Measurements from ENCODE around the gene NKX2-2. TPM values are rescaled to one million over a fixed set of nuclear protein-coding genes. Genes with fewer than 3 reads are reported as not detected.

NKX2-2 gene
- not detected for total RNA-seq

DNA sequence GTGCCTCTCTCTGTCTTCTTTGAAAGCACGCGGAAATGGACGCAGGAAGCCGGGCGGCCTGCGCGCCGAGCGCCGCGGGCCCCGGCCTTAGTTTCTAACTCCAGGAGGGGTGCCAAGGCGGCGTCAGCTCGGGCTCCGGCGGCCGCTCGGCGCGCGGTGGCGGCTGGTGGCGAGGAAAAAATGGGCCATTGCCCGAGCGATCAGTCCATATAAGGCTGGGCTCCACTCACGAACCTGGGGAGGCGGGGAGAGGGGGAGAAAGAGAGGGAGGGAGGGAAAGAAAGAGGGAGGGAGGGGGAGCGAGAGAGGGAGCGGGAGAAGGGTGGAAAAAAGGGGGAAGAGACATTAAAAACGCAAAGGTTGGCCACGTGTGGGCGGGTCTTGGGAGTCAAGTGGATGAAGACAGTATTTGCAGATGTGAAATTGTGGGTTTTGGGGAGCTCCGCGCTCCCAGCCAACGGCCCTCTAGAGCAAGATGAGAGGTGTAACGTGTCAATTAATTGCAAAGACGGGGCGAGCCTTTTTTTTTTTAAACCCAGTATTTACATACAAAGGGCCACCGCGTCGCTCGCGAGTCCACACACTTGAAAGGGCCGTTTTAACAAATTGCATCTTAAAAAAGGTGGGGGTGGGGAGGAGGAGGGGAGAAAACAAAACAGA, at the start of gene NKX2-2:
Gene NKX2-2, minus strand, starts transcription at position 184 of the 660 bp plus-strand sequence. CDS start 395 bp downstream, outside the sequence.
- Mint-ChIP-seq H3K27ac (no peak within 1 kb of the TSS), H3K4me3 (peak within 1 kb of the TSS; percentile 54), H3K36me3 (ENCODE audit: low read depth) (peaks cover 4% of the 10 kb centered on the region), H3K27me3 (peaks cover 58% of the 10 kb centered on the region), H3K4me1 (no peaks in the 10 kb centered on the region), H3K9me3 (no peaks in the 10 kb centered on the region)
- no peak for ATAC-seq (replicated peaks)

DNA sequence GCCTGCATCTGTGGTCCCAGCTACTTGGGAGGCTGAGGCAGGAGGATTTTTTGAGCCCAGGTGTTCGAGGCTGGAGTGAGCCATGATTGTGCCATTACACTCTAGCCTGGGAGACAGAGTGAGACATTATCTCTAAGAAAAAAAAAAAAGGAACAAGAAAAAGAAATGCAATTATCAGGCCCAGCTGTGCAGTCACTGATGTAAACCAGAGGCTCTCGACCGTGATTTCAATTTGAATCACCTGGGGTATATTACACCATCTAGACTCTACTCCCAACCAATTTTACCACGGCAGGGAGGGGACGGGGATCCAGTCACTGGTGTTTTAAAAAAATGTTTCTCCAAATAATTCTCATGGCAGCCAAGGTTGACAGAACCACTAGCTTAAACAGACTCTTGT, 48.8 kb upstream of the NKX2-2 start:
- peaks cover 19% of the 10 kb centered on the region for H3K27me3 Mint-ChIP-seq
- ATAC-seq (replicated peaks): no peak
- no peaks in the 10 kb centered on the region for H3K36me3 Mint-ChIP-seq (ENCODE audit: low read depth)
- no peak overlapping the region for H3K4me3 Mint-ChIP-seq
- H3K27ac Mint-ChIP-seq: no peak overlapping the region
- no peaks in the 10 kb centered on the region for H3K9me3 Mint-ChIP-seq
- H3K4me1 Mint-ChIP-seq: peaks cover 6% of the 10 kb centered on the region

GRCh38 chr20:21559305-21559704, 45.4 kb upstream of the NKX2-2 start:
- H3K27ac Mint-ChIP-seq: peak overlapping the region; percentile 24
- H3K36me3 Mint-ChIP-seq (ENCODE audit: low read depth): no peaks in the 10 kb centered on the region
- ATAC-seq (replicated peaks): peak; percentile 81
- no peaks in the 10 kb centered on the region for H3K9me3 Mint-ChIP-seq
- peaks cover 12% of the 10 kb centered on the region for H3K4me1 Mint-ChIP-seq
- H3K27me3 Mint-ChIP-seq: peaks cover 19% of the 10 kb centered on the region
- H3K4me3 Mint-ChIP-seq: no peak overlapping the region

DNA sequence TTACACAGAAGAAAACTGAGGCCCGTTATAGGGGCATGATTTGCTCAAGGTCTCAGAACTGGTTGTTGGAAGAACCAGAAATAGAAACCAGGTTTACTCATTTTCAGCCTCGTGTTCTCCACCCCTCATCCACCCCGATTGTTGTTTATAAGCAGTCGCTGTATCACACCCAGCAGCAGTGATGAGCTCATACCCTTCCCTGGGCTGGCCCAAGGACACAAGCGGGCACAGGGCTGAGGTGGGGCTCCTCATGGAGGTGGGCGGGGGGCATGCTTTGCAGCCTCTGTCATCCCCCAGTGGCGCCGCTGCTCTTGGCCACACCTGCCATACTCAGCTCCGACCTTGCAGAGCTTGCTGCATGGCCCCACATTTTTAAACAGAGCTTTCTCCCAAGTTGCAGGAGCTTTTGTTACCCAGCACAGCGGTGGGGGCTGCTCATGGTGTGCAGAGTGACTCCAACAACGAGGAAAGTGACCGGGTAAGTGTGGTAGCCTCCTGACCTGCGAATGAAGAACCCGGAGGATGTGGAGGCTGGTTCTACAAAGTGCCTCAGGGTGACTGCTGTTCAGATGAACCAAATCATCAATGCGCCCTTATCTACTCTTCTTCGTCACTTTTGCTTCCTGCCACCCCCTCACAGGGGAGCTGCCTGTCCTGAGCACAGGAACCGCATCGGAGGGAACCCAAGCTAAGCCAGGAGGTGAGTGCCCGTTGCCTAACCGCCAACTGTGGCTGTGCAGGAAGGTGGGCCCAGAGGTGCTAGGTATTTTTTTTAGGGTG, 43.6 kb upstream of the NKX2-2 start:
- Mint-ChIP-seq H3K4me3 (peak overlapping the region; percentile 53), H3K36me3 (ENCODE audit: low read depth) (no peaks in the 10 kb centered on the region)

GRCh38 chr20:21556398-21556797, 42.5 kb upstream of the NKX2-2 start:
- Mint-ChIP-seq H3K4me1 (peaks cover 12% of the 10 kb centered on the region), H3K4me3 (peak overlapping the region; percentile 53), H3K9me3 (no peaks in the 10 kb centered on the region), H3K27ac (no peak overlapping the region), H3K27me3 (peaks cover 2% of the 10 kb centered on the region), H3K36me3 (ENCODE audit: low read depth) (no peaks in the 10 kb centered on the region)
- ATAC-seq (replicated peaks): no peak

More for the DNA sequence above, 43.6 kb upstream of the NKX2-2 start:
- no peaks in the 10 kb centered on the region for H3K9me3 Mint-ChIP-seq
- peak overlapping the region; percentile 59 for H3K27ac Mint-ChIP-seq
- peaks cover 8% of the 10 kb centered on the region for H3K27me3 Mint-ChIP-seq
- H3K4me1 Mint-ChIP-seq: peaks cover 12% of the 10 kb centered on the region
- peak; percentile 78 for ATAC-seq (replicated peaks)

GRCh38 chr20:21555470-21556120, 41.7 kb upstream of the NKX2-2 start:
- Mint-ChIP-seq H3K4me3 (no peak overlapping the region), H3K9me3 (no peaks in the 10 kb centered on the region), H3K27me3 (peaks cover 2% of the 10 kb centered on the region), H3K27ac (no peak overlapping the region), H3K36me3 (ENCODE audit: low read depth) (no peaks in the 10 kb centered on the region), H3K4me1 (peaks cover 12% of the 10 kb centered on the region)
- no peak for ATAC-seq (replicated peaks)

DNA sequence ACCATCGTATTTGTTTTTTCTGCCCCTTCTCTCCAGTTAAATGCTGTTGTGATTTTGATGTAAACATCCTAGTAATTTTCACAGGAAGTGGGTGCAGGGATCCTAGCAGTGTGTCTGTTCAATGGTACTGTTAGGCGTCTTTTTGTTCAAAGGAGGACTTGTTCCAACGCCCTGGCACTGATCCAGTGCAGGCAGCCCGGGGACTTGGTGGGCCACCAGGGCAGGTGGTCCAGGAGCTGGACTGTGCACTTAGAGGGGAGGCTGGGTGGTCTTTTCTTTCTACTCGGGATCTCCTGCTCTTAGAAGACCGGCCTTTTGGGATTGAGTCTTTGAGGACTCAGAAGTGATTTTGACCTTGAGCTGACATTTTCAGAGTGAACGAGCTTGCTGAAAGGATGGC, 41.1 kb upstream of the NKX2-2 start:
- H3K4me3 Mint-ChIP-seq: no peak overlapping the region
- H3K27ac Mint-ChIP-seq: no peak overlapping the region
- H3K9me3 Mint-ChIP-seq: no peaks in the 10 kb centered on the region
- peaks cover 12% of the 10 kb centered on the region for H3K4me1 Mint-ChIP-seq
- H3K36me3 Mint-ChIP-seq (ENCODE audit: low read depth): no peaks in the 10 kb centered on the region
- H3K27me3 Mint-ChIP-seq: peaks cover 2% of the 10 kb centered on the region
- no peak for ATAC-seq (replicated peaks)

DNA sequence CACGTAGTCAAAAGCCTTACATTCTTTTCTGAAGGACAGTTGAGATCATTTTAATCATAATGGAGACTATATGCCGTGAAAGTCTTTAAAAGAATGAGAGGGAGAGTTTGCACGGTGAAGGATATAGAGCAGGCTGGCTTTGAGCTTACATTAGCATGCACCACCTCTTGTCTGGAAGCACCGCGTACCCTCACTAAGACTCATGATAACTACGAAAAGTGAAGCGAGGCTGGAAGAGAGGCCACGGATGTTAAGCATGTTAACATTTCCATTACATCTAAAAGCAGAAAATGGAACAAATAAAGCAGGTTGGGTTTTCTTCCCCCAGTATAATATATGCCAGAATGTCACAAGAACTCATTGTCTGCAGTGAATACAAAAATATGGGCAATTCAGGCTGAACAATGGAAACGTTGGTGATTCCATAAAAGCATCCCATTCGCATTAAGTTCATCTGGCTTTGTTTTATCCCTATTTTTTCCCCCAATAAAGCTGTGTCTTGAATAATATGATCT, 40.6 kb upstream of the NKX2-2 start:
- no peak overlapping the region for H3K27ac Mint-ChIP-seq
- ATAC-seq (replicated peaks): no peak
- no peaks in the 10 kb centered on the region for H3K36me3 Mint-ChIP-seq (ENCODE audit: low read depth)
- no peak overlapping the region for H3K4me3 Mint-ChIP-seq
- H3K27me3 Mint-ChIP-seq: peaks cover 2% of the 10 kb centered on the region
- no peaks in the 10 kb centered on the region for H3K9me3 Mint-ChIP-seq
- H3K4me1 Mint-ChIP-seq: peaks cover 12% of the 10 kb centered on the region

DNA sequence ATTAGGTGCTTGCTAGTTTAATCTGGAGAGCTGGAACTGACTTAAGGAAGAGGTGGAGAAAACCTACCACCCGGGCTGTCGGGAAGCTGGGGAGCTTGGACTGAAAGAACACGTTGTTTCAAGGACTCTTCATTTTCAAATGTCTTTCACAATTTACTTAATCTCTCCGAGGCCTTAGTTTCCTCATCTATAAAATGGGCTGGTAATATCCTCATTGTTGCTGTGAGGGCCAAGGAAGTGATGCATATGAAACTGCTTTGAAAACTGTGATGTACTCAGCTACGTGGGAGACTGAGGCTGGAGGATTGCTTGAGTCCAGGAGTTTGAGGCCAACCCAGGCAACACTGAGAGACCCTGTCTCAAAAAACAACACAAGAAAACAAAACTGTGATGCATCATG, 36.7 kb upstream of the NKX2-2 start:
- H3K9me3 Mint-ChIP-seq: no peaks in the 10 kb centered on the region
- no peaks in the 10 kb centered on the region for H3K27me3 Mint-ChIP-seq
- peaks cover 15% of the 10 kb centered on the region for H3K4me1 Mint-ChIP-seq
- no peak overlapping the region for H3K4me3 Mint-ChIP-seq
- H3K36me3 Mint-ChIP-seq (ENCODE audit: low read depth): no peaks in the 10 kb centered on the region
- peak overlapping the region; percentile 8 for H3K27ac Mint-ChIP-seq
- no peak for ATAC-seq (replicated peaks)

DNA sequence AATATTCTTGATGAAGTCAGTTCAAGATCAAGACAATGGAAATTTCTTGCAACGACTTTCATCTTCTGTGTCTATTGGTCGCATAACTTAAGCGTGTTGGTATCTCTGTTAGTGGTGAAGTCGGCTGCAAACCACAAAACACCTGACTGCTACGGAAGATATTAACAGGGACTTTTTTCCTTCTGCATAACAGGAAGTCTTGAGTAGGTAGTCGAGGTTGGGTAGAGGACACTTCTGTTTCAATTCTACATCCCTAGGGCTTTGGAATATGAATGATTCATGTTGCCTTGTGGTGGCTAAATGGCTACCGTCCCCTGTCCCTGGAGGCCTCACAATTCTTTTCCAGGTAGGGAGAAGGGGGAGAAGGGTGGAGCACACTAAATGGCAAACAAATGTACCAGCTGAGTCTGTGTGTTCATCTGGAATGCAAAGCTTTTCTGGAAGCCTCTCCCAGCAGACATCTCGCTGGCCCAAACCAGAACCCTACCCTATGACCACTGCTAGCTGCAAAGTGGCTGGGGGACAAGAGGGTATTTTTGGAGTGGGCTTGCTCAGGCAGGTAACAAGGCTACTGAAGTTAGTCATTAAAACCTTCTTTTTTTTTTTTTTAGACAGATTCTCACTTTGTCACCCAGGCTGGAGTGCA, 34.6 kb upstream of the NKX2-2 start:
- peaks cover 15% of the 10 kb centered on the region for H3K4me1 Mint-ChIP-seq
- H3K9me3 Mint-ChIP-seq: no peaks in the 10 kb centered on the region
- ATAC-seq (replicated peaks): peak; percentile 94
- peak overlapping the region; percentile 82 for H3K27ac Mint-ChIP-seq
- H3K27me3 Mint-ChIP-seq: no peaks in the 10 kb centered on the region
- H3K36me3 Mint-ChIP-seq (ENCODE audit: low read depth): no peaks in the 10 kb centered on the region
- H3K4me3 Mint-ChIP-seq: peak overlapping the region; percentile 50

- no peaks in the 10 kb centered on the region for H3K9me3 Mint-ChIP-seq
- ATAC-seq (replicated peaks): no peak
- H3K4me1 Mint-ChIP-seq: peaks cover 15% of the 10 kb centered on the region
- H3K36me3 Mint-ChIP-seq (ENCODE audit: low read depth): no peaks in the 10 kb centered on the region
- H3K27ac Mint-ChIP-seq: no peak overlapping the region
- no peaks in the 10 kb centered on the region for H3K27me3 Mint-ChIP-seq
- H3K4me3 Mint-ChIP-seq: no peak overlapping the region
Measured at GRCh38 chr20:21546355-21546754, 32.5 kb upstream of the NKX2-2 start.

DNA sequence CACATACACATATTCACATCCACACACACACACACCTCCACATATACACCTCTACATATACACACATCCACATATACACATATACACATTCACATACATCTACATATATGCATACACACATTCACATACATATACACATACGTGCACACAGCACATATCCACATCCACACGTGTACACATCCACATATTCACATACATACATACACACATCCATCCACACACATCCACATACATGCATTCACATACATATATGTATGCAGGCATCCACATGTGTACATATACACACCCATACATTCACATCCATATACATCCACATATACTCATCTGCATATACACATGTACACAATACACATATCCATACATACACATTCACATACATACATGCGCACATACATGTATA, 25.6 kb upstream of the NKX2-2 start:
- H3K4me1 Mint-ChIP-seq: no peaks in the 10 kb centered on the region
- no peaks in the 10 kb centered on the region for H3K9me3 Mint-ChIP-seq
- peaks cover 8% of the 10 kb centered on the region for H3K27me3 Mint-ChIP-seq
- ATAC-seq (replicated peaks): no peak
- H3K4me3 Mint-ChIP-seq: no peak overlapping the region
- H3K27ac Mint-ChIP-seq: no peak overlapping the region
- H3K36me3 Mint-ChIP-seq (ENCODE audit: low read depth): no peaks in the 10 kb centered on the region

DNA sequence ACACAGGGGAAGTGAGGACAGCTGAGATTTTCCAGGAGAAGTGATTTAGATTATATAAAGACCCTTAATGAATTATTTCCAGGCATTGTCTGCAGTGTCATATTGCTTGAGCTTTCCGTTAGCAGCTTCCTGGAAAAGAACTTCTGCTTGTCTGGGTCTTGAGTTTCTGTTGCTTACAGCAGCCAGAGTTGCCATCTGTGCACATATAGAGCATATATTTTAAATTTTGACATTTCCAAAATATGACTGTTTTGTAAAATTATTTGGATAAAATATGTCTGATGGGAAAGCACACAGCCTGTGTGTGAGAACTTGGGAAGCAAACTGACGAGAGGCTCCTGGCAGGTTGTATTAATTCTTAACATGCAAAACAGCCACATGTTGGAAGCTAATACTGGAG, 21.0 kb upstream of the NKX2-2 start:
- no peaks in the 10 kb centered on the region for H3K9me3 Mint-ChIP-seq
- H3K4me1 Mint-ChIP-seq: no peaks in the 10 kb centered on the region
- no peak overlapping the region for H3K4me3 Mint-ChIP-seq
- peaks cover 27% of the 10 kb centered on the region for H3K27me3 Mint-ChIP-seq
- H3K36me3 Mint-ChIP-seq (ENCODE audit: low read depth): no peaks in the 10 kb centered on the region
- ATAC-seq (replicated peaks): no peak
- no peak overlapping the region for H3K27ac Mint-ChIP-seq

- H3K27ac Mint-ChIP-seq: no peak overlapping the region
- H3K4me3 Mint-ChIP-seq: no peak overlapping the region
- H3K27me3 Mint-ChIP-seq: peaks cover 25% of the 10 kb centered on the region
- H3K36me3 Mint-ChIP-seq (ENCODE audit: low read depth): no peaks in the 10 kb centered on the region
- peak; percentile 19 for ATAC-seq (replicated peaks)
- no peaks in the 10 kb centered on the region for H3K9me3 Mint-ChIP-seq
- H3K4me1 Mint-ChIP-seq: no peaks in the 10 kb centered on the region
Measured at GRCh38 chr20:21534453-21534852, 20.6 kb upstream of the NKX2-2 start.

Data from activated T-helper 17 cell treated with anti-CD3 and anti-CD28 coated beads, Interleukin-2, amount 50 U/mL, for 72 hours (primary cell).